GM12865 (cell line): Measurements from ENCODE around the gene PIEZO2.

ENCODE experiments used
- DNase-seq: peaks from one replicate; pipeline ENCODE4 v3.0.0; 2010; ENCODE audit warnings: low read depth
- H3K4me3 ChIP-seq: 2 replicates; pipeline ENCODE4 v1.5.1; 2011; ENCODE audit warnings: mild to moderate bottlenecking, low read depth, low read length, control low read depth
- TF ChIP-seq, protein P1 (sequence below): IDR thresholded peaks from 2 replicates; pipeline ENCODE4 v1.5.1; 2011; ENCODE audit warnings: low read length, control low read depth, low read depth, inconsistent platforms; ENCODE audit not compliant: insufficient read depth; ENCODE audit errors: missing control alignments

The PIEZO2 gene

GRCh38 chr18:10755855-10756254 lies 393.5 kb downstream of the PIEZO2 start:
- H3K4me3 ChIP-seq, result no peak overlapping the region
- TF ChIP-seq, protein P1, sequence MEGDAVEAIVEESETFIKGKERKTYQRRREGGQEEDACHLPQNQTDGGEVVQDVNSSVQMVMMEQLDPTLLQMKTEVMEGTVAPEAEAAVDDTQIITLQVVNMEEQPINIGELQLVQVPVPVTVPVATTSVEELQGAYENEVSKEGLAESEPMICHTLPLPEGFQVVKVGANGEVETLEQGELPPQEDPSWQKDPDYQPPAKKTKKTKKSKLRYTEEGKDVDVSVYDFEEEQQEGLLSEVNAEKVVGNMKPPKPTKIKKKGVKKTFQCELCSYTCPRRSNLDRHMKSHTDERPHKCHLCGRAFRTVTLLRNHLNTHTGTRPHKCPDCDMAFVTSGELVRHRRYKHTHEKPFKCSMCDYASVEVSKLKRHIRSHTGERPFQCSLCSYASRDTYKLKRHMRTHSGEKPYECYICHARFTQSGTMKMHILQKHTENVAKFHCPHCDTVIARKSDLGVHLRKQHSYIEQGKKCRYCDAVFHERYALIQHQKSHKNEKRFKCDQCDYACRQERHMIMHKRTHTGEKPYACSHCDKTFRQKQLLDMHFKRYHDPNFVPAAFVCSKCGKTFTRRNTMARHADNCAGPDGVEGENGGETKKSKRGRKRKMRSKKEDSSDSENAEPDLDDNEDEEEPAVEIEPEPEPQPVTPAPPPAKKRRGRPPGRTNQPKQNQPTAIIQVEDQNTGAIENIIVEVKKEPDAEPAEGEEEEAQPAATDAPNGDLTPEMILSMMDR, result no peak

DNA sequence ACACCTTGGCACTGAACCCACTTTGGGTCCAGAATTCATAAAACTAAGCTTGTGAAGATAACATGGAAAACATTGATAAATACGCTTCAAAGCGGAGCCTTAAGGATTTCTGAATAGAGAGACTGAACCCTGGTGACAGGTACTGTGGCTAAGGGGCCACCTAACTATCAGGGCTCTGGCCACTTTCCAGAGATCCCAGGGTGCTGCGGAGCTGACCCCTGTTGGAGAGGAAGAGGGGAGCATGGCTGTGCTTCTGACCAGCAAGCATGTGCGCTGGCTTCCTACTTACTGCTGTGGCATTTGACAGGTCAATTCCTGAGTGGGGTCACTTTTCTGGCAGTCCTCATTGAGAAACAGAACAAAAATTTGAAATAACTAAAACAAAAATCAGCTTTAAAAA lies 395.2 kb downstream of the PIEZO2 start:
- DNase-seq, result no peak
- TF ChIP-seq, protein P1, result no peak
- H3K4me3 ChIP-seq, result no peak overlapping the region

More at GRCh38 chr18:10755855-10756254, 393.5 kb downstream of the PIEZO2 start:
- DNase-seq, result no peak

- DNase-seq, result no peak
- TF ChIP-seq, protein P1, result no peak
Observed at GRCh38 chr18:10752382-10752781, 397.0 kb downstream of the PIEZO2 start.

GRCh38 chr18:10751653-10752052 lies 397.7 kb downstream of the PIEZO2 start:
- no peak for DNase-seq
- TF ChIP-seq, protein P1, result no peak
- no peak overlapping the region for H3K4me3 ChIP-seq

More at GRCh38 chr18:10752382-10752781, 397.0 kb downstream of the PIEZO2 start:
- no peak overlapping the region for H3K4me3 ChIP-seq

- DNase-seq, result no peak
- no peak overlapping the region for H3K4me3 ChIP-seq
- TF ChIP-seq, protein P1, result no peak
Observed at GRCh38 chr18:10750191-10751035, 399.0 kb downstream of the PIEZO2 start.

DNA sequence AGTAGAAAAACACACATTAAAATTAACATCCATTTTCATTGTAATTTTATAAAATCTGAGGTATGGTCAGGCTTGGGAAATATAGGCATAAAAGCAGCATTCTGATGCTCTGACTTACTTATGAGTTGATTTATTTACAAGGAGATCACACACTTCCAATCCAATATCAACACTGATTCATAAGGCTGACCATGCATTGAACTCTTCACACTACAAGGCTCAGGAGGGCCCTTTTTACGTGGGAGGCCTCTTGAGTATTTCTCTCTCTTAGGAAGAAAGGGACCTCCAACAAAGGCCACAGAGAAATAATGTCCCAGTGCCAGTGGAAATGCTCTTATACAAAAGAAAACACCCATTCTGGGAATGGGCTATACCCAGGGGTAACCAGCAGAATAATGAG lies 400.7 kb downstream of the PIEZO2 start:
- DNase-seq, result no peak
- no peak overlapping the region for H3K4me3 ChIP-seq
- TF ChIP-seq, protein P1, result no peak
